OCI-M2 (cell line): ENCODE measurements around the gene DENND1C.
A peak's percentile ranks its signal among the peaks of the same experiment; 100 is the strongest.

Source experiments
- DNase-seq: peaks from one replicate; lab custom pipeline; 2025; ENCODE audit not compliant: unreplicated experiment; lab: John Stamatoyannopoulos, UW

Gene DENND1C

GRCh38 chr19:6425732-6426620, 55.6 kb downstream of the DENND1C start:
- DNase-seq, result no peak

- peak; percentile 96 for DNase-seq
Measured at GRCh38 chr19:6424939-6425731, 56.5 kb downstream of the DENND1C start.

- no peak for DNase-seq
Measured at GRCh38 chr19:6424195-6424938, 57.2 kb downstream of the DENND1C start, which contains the start of gene KHSRP. Gene KHSRP (minus strand): TSS chr19:6424811. CDS start chr19:6424701, 110 bp downstream.

- no peak for DNase-seq
Measured at GRCh38 chr19:6423499-6424194, 57.9 kb downstream of the DENND1C start.

- no peak for DNase-seq
Measured at GRCh38 chr19:6421075-6422014, 60.2 kb downstream of the DENND1C start.

GRCh38 chr19:6418562-6418932, 63.0 kb downstream of the DENND1C start:
- no peak for DNase-seq

GRCh38 chr19:6417713-6418561, 63.6 kb downstream of the DENND1C start:
- no peak for DNase-seq
